Osteoblast (primary cell): ENCODE measurements around the gene MYO3B. TPM values are rescaled to one million over a fixed set of nuclear protein-coding genes. Genes with fewer than 3 reads are reported as not detected.

ENCODE experiments used
- DNase-seq: peaks from one replicate; pipeline ENCODE4 v3.0.0; 2011; ENCODE audit warnings: low spot score, mixed read lengths; ENCODE audit not compliant: insufficient read length; ENCODE audit errors: missing footprints
- H2AFZ ChIP-seq: 2 replicates; pipeline ENCODE4 v1.6.0; 2011; ENCODE audit warnings: mild to moderate bottlenecking, low read length
- H3K27ac ChIP-seq: 2 replicates; pipeline ENCODE4 v1.5.1; 2011; ENCODE audit warnings: mild to moderate bottlenecking, low read depth, low read length, moderate library complexity
- H3K27me3 ChIP-seq: 2 replicates; pipeline ENCODE4 v1.6.0; 2012; ENCODE audit warnings: mild to moderate bottlenecking, control low read depth, inconsistent platforms, low read length, moderate library complexity; ENCODE audit not compliant: insufficient read depth
- H3K36me3 ChIP-seq: 2 replicates; pipeline ENCODE4 v1.5.1; 2011; ENCODE audit warnings: mild to moderate bottlenecking, low read length, control low read depth, moderate library complexity; ENCODE audit not compliant: insufficient read depth
- H3K4me1 ChIP-seq: 2 replicates; pipeline ENCODE4 v1.5.1; 2011; ENCODE audit warnings: mild to moderate bottlenecking, low read length, control low read depth, moderate library complexity; ENCODE audit not compliant: insufficient read depth
- H3K4me2 ChIP-seq: 2 replicates; pipeline ENCODE4 v1.6.0; 2011; ENCODE audit warnings: mild to moderate bottlenecking, low read length; ENCODE audit not compliant: insufficient read depth
- H3K4me3 ChIP-seq: fragments of 200-600 bp; sonication (generic); 3 replicates; pipeline ENCODE4 v1.5.1; 2012; ENCODE audit warnings: mild to moderate bottlenecking, low read length, inconsistent platforms; ENCODE audit not compliant: insufficient read depth
- H3K79me2 ChIP-seq: 2 replicates; pipeline ENCODE4 v1.6.0; 2012; ENCODE audit warnings: mild to moderate bottlenecking, low read length, control low read depth, inconsistent platforms; ENCODE audit not compliant: insufficient read depth
- H3K9me3 ChIP-seq: 2 replicates; pipeline ENCODE4 v1.5.1; 2011; ENCODE audit warnings: low read depth, low read length, control low read depth
- H4K20me1 ChIP-seq: 2 replicates; pipeline ENCODE4 v1.6.0; 2012; ENCODE audit warnings: mild to moderate bottlenecking, low read length, control low read depth; ENCODE audit not compliant: insufficient read depth
- CTCF ChIP-seq: IDR thresholded peaks from 2 replicates; pipeline ENCODE4 v1.5.1; 2011; ENCODE audit warnings: mild to moderate bottlenecking, low read depth, low read length, moderate library complexity; ENCODE audit errors: extremely low read depth
- total RNA-seq: library from RNA; depleted of rRNA; stranded (reverse); fragments of >200 nt; gene quantifications from 2 replicates; pipeline ENCODE4 v1.2.3, GENCODE V29; 2012

MYO3B gene
- total RNA-seq, 1 donor: 0.36 TPM

DNA sequence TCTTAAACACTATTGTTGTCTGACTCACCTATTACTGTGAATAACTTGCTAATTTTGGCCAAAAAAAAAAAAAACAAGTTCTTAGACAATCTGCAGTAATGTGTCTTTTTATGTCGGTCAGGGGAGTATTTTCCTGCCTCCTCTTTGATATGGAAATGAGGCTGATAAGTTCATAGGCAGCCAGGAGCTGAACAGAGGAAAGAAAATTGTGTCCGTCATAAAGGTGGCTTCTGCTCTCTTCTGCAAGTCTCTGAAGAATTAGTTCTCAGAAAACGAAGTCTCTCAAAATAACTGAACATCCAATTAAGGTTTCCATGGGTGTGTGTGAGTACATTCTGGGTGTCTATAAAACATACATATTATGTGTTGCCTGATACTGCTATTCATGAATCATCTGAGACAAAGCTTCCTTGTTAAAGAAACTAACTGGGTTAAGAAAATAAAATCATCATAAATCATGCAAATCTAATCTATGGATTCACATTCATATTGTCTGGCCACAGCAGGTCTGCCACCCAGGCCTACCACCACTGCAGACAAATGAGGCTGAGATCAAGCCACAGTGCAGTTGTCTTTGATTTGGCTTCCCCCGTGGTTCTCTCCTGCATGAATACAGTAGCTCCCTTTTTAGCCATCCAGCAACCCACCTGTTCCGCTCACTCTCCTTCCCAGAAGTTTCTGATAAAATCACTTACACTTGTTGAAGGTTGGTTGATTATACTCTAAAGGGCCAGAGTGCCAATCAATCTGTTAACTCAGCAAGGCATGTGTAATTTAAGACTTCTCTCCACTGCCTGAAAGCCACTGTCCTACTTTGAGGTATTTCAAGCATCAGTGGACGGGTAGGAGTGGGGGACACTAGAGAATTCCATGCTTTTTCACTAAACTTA is 517.8 kb downstream of the MYO3B start:
- H3K79me2 ChIP-seq: no peaks in the 10 kb centered on the region
- H3K4me2 ChIP-seq: no peak overlapping the region
- H3K9me3 ChIP-seq: no peaks in the 10 kb centered on the region
- no peaks in the 10 kb centered on the region for H4K20me1 ChIP-seq
- no peak overlapping the region for H3K27ac ChIP-seq
- no peak overlapping the region for H3K4me3 ChIP-seq
- H2AFZ ChIP-seq: no peak overlapping the region
- H3K4me1 ChIP-seq: no peaks in the 10 kb centered on the region
- H3K36me3 ChIP-seq: no peaks in the 10 kb centered on the region
- H3K27me3 ChIP-seq: no peaks in the 10 kb centered on the region
- no peak for TF ChIP-seq CTCF
- DNase-seq: no peak

- Histone ChIP-seq H2AFZ (no peak overlapping the region), H3K9me3 (no peaks in the 10 kb centered on the region), H3K27ac (no peak overlapping the region), H3K79me2 (no peaks in the 10 kb centered on the region), H3K4me2 (no peak overlapping the region), H3K36me3 (no peaks in the 10 kb centered on the region), H3K4me3 (no peak overlapping the region), H3K27me3 (no peaks in the 10 kb centered on the region), H4K20me1 (no peaks in the 10 kb centered on the region), H3K4me1 (no peaks in the 10 kb centered on the region)
- no peak for TF ChIP-seq CTCF
- no peak for DNase-seq
Measured at GRCh38 chr2:170696948-170697347, 519.0 kb downstream of the MYO3B start.

DNA sequence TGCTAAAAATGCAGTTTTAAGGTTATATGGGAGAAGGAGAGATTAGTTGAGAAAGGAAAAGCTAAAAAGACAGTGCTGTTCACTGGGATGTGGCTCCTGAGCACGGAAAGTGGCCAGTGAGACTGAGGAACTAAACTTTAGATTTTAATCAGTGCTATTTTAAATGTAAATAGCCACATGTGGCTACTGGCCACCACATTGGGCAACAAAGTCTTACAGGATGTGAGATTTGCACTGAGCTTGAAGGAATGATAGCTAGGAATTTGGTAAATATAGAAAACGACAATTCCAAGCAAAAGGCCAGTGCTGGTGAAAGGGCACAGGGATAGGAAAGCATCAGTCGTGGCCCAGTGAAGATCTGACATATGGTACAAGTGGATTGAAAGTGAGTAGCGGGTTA is 523.1 kb downstream of the MYO3B start:
- no peaks in the 10 kb centered on the region for H3K79me2 ChIP-seq
- peak; percentile 56 for DNase-seq
- H3K36me3 ChIP-seq: no peaks in the 10 kb centered on the region
- H3K4me3 ChIP-seq: no peak overlapping the region
- no peak for TF ChIP-seq CTCF
- no peaks in the 10 kb centered on the region for H4K20me1 ChIP-seq
- H3K9me3 ChIP-seq: no peaks in the 10 kb centered on the region
- no peak overlapping the region for H3K27ac ChIP-seq
- no peaks in the 10 kb centered on the region for H3K4me1 ChIP-seq
- H2AFZ ChIP-seq: no peak overlapping the region
- no peaks in the 10 kb centered on the region for H3K27me3 ChIP-seq
- no peak overlapping the region for H3K4me2 ChIP-seq

DNA sequence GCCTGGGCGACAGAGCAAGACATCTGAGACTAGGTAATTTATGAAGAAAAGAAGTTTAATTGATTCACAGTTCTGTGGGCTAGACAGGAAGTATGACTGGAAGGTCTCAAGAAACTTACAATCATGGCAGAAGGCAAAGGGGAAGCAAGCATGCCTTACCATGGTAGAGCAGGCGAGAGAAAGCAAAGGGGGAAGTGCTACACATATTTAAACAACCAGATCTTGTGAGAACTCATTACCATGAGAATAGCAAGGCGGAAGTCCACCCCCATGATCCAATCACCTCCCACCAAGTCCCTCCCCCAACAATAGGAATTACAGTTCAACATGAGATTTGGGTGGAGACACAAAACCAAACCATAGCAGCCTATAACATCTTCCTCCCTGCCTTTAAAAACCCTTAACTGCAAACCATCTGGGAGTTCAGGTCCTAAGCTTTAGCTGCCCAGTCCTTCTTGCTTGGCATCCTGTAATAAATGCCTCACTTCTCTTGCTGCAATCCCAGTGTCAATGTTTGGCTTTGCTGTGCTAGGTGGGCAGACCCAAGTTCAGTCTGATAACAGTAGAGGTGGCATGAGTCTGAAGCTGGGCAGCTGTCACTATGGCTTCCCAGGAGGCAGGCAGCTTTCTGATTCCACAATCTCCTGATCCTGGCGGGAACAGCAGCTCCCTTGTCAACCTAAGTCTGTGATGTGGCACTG is 526.0 kb downstream of the MYO3B start:
- Histone ChIP-seq H3K79me2 (no peaks in the 10 kb centered on the region), H3K9me3 (no peaks in the 10 kb centered on the region), H3K27ac (no peak overlapping the region), H3K27me3 (peaks cover 9% of the 10 kb centered on the region), H3K4me2 (no peak overlapping the region), H3K4me1 (no peaks in the 10 kb centered on the region), H3K36me3 (no peaks in the 10 kb centered on the region), H3K4me3 (no peak overlapping the region), H4K20me1 (no peaks in the 10 kb centered on the region), H2AFZ (no peak overlapping the region)
- no peak for TF ChIP-seq CTCF
- DNase-seq: no peak
